SU-DHL-6 (cell line): ENCODE data around the gene TANC2.

Experiments used
- EZH2phosphoT487 ChIP-seq: fragments of 200-600 bp; sonication (generic), shearing (Covaris generic); conservative IDR thresholded peaks from 2 replicates; pipeline ENCODE4 v1.6.1; 2018; ENCODE audit warnings: mild to moderate bottlenecking, antibody characterized with exemption, low read length, moderate library complexity, mixed read lengths
- TF ChIP-seq, protein P1 (sequence below): fragments of 200-600 bp; sonication (generic); IDR thresholded peaks from one replicate; pipeline ENCODE4 v1.5.1; 2017; ENCODE audit warnings: antibody characterized with exemption, mild to moderate bottlenecking, low read length, moderate library complexity; ENCODE audit not compliant: insufficient read depth, poor library complexity, severe bottlenecking

DNA sequence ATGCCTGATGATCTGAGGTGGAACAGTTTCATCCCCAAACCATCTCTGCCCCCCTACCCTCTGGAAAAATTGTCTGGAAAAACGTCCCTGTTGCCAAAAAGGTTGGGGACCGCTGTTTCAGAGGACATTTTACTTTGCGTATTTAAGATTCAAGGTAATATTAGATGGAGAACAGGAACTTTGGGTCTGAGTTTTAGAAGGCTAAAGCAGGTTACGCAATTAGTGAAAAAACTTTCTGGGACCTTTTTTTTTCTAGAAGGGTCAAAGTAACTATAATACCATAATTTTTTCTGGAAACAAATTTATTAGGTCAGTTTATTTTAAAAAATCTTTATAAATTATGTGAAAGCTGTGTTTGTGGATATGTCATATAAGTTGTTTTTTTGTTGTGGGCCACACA, 5.8 kb downstream of the TANC2 start:
- TF ChIP-seq, protein P1, sequence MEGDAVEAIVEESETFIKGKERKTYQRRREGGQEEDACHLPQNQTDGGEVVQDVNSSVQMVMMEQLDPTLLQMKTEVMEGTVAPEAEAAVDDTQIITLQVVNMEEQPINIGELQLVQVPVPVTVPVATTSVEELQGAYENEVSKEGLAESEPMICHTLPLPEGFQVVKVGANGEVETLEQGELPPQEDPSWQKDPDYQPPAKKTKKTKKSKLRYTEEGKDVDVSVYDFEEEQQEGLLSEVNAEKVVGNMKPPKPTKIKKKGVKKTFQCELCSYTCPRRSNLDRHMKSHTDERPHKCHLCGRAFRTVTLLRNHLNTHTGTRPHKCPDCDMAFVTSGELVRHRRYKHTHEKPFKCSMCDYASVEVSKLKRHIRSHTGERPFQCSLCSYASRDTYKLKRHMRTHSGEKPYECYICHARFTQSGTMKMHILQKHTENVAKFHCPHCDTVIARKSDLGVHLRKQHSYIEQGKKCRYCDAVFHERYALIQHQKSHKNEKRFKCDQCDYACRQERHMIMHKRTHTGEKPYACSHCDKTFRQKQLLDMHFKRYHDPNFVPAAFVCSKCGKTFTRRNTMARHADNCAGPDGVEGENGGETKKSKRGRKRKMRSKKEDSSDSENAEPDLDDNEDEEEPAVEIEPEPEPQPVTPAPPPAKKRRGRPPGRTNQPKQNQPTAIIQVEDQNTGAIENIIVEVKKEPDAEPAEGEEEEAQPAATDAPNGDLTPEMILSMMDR, result no peak
- TF ChIP-seq EZH2phosphoT487, result no peak
